ENCODE measurements around the gene LIPF. TPM values are rescaled to one million over a fixed set of nuclear protein-coding genes. Genes with fewer than 3 reads are reported as not detected.
"Not testable (repeated sequence)": the region's sequence is repeated elsewhere in the genome, so short reads cannot be mapped to it uniquely, and the experiment has no call there.

Gene LIPF
- total RNA-seq, 2 donors from 2014 or later, result not detected

GRCh38 chr10:88702848-88703597 is 38.8 kb downstream of the LIPF start:
- no peaks in the 10 kb centered on the region for H3K36me3 Mint-ChIP-seq (ENCODE audit: low read depth)

GRCh38 chr10:88705958-88706357 is 41.7 kb downstream of the LIPF start, which contains the start of gene LIPK:
TSS of gene LIPK (plus strand) at chr10:88706249. CDS start at chr10:88724544, 18,295 bp downstream.
- Mint-ChIP-seq H3K9me3 (no peaks in the 10 kb centered on the region), H3K27me3 (no peaks in the 10 kb centered on the region), H3K4me3 (no peak within 1 kb of the TSS), H3K27ac (no peak within 1 kb of the TSS), H3K4me1 (peaks cover 8% of the 10 kb centered on the region), H3K36me3 (ENCODE audit: low read depth) (no peaks in the 10 kb centered on the region)
- no peak for ATAC-seq (replicated peaks)

More at GRCh38 chr10:88702848-88703597, 38.8 kb downstream of the LIPF start:
- no peak overlapping the region for H3K4me3 Mint-ChIP-seq
- ATAC-seq (replicated peaks), result peak; percentile 19
- no peaks in the 10 kb centered on the region for H3K9me3 Mint-ChIP-seq
- H3K27ac Mint-ChIP-seq, result no peak overlapping the region
- peaks cover 8% of the 10 kb centered on the region for H3K4me1 Mint-ChIP-seq
- H3K27me3 Mint-ChIP-seq, result no peaks in the 10 kb centered on the region

- Mint-ChIP-seq H3K27ac (peak overlapping the region; percentile 67), H3K9me3 (no peaks in the 10 kb centered on the region), H3K4me1 (peaks cover 8% of the 10 kb centered on the region), H3K27me3 (no peaks in the 10 kb centered on the region), H3K36me3 (ENCODE audit: low read depth) (no peaks in the 10 kb centered on the region), H3K4me3 (peak overlapping the region; percentile 49)
- ATAC-seq (replicated peaks), result peak; percentile 95
Measured at GRCh38 chr10:88707429-88708155, 43.4 kb downstream of the LIPF start.

GRCh38 chr10:88709361-88709760 is 45.1 kb downstream of the LIPF start:
- H3K27me3 Mint-ChIP-seq; H3K27ac Mint-ChIP-seq; ATAC-seq (replicated peaks); H3K9me3 Mint-ChIP-seq; H3K4me1 Mint-ChIP-seq; H3K36me3 Mint-ChIP-seq (ENCODE audit: low read depth); H3K4me3 Mint-ChIP-seq: not testable (repeated sequence)

- H3K4me1 Mint-ChIP-seq, result no peaks in the 10 kb centered on the region
- no peak overlapping the region for H3K4me3 Mint-ChIP-seq
- H3K36me3 Mint-ChIP-seq (ENCODE audit: low read depth), result no peaks in the 10 kb centered on the region
- peaks cover 12% of the 10 kb centered on the region for H3K27me3 Mint-ChIP-seq
- H3K27ac Mint-ChIP-seq, result no peak overlapping the region
- H3K9me3 Mint-ChIP-seq, result no peaks in the 10 kb centered on the region
- ATAC-seq (replicated peaks), result no peak
Measured at GRCh38 chr10:88715517-88715916, 51.3 kb downstream of the LIPF start.

GRCh38 chr10:88721392-88721791 is 57.1 kb downstream of the LIPF start:
- ATAC-seq (replicated peaks), result no peak
- no peak overlapping the region for H3K4me3 Mint-ChIP-seq
- H3K4me1 Mint-ChIP-seq, result no peaks in the 10 kb centered on the region
- H3K36me3 Mint-ChIP-seq (ENCODE audit: low read depth), result no peaks in the 10 kb centered on the region
- H3K9me3 Mint-ChIP-seq, result no peaks in the 10 kb centered on the region
- no peak overlapping the region for H3K27ac Mint-ChIP-seq
- H3K27me3 Mint-ChIP-seq, result peaks cover 13% of the 10 kb centered on the region

- ATAC-seq (replicated peaks), result no peak
- no peaks in the 10 kb centered on the region for H3K36me3 Mint-ChIP-seq (ENCODE audit: low read depth)
- H3K4me3 Mint-ChIP-seq, result no peak overlapping the region
- no peaks in the 10 kb centered on the region for H3K4me1 Mint-ChIP-seq
- peaks cover 4% of the 10 kb centered on the region for H3K9me3 Mint-ChIP-seq
- H3K27me3 Mint-ChIP-seq, result peaks cover 12% of the 10 kb centered on the region
- no peak overlapping the region for H3K27ac Mint-ChIP-seq
Measured at GRCh38 chr10:88725798-88726197, 61.6 kb downstream of the LIPF start.

GRCh38 chr10:88728107-88728763 is 64.0 kb downstream of the LIPF start:
- Mint-ChIP-seq H3K27ac (no peak overlapping the region), H3K36me3 (ENCODE audit: low read depth) (no peaks in the 10 kb centered on the region), H3K27me3 (peaks cover 8% of the 10 kb centered on the region), H3K4me1 (no peaks in the 10 kb centered on the region), H3K4me3 (no peak overlapping the region), H3K9me3 (peaks cover 4% of the 10 kb centered on the region)
- peak; percentile 53 for ATAC-seq (replicated peaks)

Other genes starting within 250 kb of the LIPF start
- gene RNLS, start 81.1 kb upstream of the LIPF start, total RNA-seq, result 1 to 10 TPM; 2.1 to 2.4 TPM
- gene LIPJ, start 77.7 kb upstream of the LIPF start, total RNA-seq, result not detected
- not detected for gene LIPK, start 41.8 kb downstream of the LIPF start, total RNA-seq
- not detected for gene LIPN, start 95.6 kb downstream of the LIPF start, total RNA-seq
- not detected for gene LIPM, start 138.3 kb downstream of the LIPF start, total RNA-seq
- gene ANKRD22, start 187.4 kb downstream of the LIPF start, total RNA-seq, result 1 to 10 TPM in 1 of 2 donors, under 1 TPM in 1; 0.21 to 5.9 TPM
- 10 to 100 TPM; 27.6 to 72.5 TPM for gene STAMBPL1, start 215.8 kb downstream of the LIPF start, total RNA-seq